PC-9 (cell line): ENCODE measurements around the gene INS. TPM values are rescaled to one million over a fixed set of nuclear protein-coding genes. Genes with fewer than 3 reads are reported as not detected.
A peak's percentile ranks its signal among the peaks of the same experiment; 100 is the strongest.

Experiments used
- BruUV-seq: library from RNA; stranded (reverse); fragments of 400-500 nt; replicated peaks from 2 replicates; lab custom pipeline; 2021; lab: Mats Ljungman, UMichigan
- CTCF ChIA-PET: fragments of 300-600 bp; sonication (Branson Sonifier 250); formaldehyde crosslinking; loops from one replicate; lab custom pipeline; 2022; ENCODE audit warnings: antibody characterized with exemption; lab: Charles Lee
- POLR2A ChIA-PET: fragments of 300-600 bp; sonication (Branson Sonifier 250); formaldehyde crosslinking; loops from one replicate; lab custom pipeline; 2022; ENCODE audit warnings: antibody characterized with exemption; ENCODE audit not compliant: unreplicated experiment; lab: Charles Lee
- DNase-seq, 2 experiments: peaks; one replicate each; pipeline versions ENCODE4 v3.0.0 to v3.0.0-alpha.2; 2015 to 2022; ENCODE audit warnings: mixed read lengths in 1 of 2
- H2AFZ ChIP-seq: fragments of 200-600 bp; sonication (generic); 2 replicates; pipeline ENCODE4 v1.8.1; 2017; ENCODE audit warnings: antibody characterized with exemption
- H3F3A ChIP-seq: fragments of 200-600 bp; sonication (generic); 2 replicates; pipeline ENCODE4 v1.8.1; 2017; ENCODE audit warnings: antibody characterized with exemption, mild to moderate bottlenecking, low read depth; ENCODE audit not compliant: insufficient read depth
- H3K27ac ChIP-seq: fragments of 200-600 bp; sonication (generic); 2 replicates; pipeline ENCODE4 v1.6.1; 2016; ENCODE audit warnings: mixed run types
- H3K27me3 ChIP-seq: fragments of 200-600 bp; sonication (generic); 2 replicates; pipeline ENCODE4 v1.6.1; 2016; ENCODE audit warnings: low read depth, mixed run types; ENCODE audit not compliant: insufficient read depth
- H3K36me3 ChIP-seq: fragments of 200-600 bp; sonication (generic); 2 replicates; pipeline ENCODE4 v1.6.1; 2016; ENCODE audit warnings: low read depth, mixed run types
- H3K4me1 ChIP-seq: fragments of 200-600 bp; sonication (generic); replicated peaks from 2 replicates; pipeline ENCODE4 v1.6.1; 2016; ENCODE audit warnings: mixed run types; ENCODE audit not compliant: insufficient read depth
- H3K4me2 ChIP-seq: fragments of 200-600 bp; sonication (generic); 2 replicates; pipeline ENCODE4 v1.6.1; 2017; ENCODE audit warnings: mixed run types
- H3K4me3 ChIP-seq: fragments of 200-600 bp; sonication (generic); 2 replicates; pipeline ENCODE4 v1.6.1; 2016; ENCODE audit warnings: mixed run types
- H3K79me2 ChIP-seq: fragments of 200-600 bp; sonication (generic); 2 replicates; pipeline ENCODE4 v1.6.1; 2017; ENCODE audit warnings: low read depth, mixed run types
- H3K9me2 ChIP-seq: fragments of 200-600 bp; sonication (generic); 2 replicates; pipeline ENCODE4 v1.8.1; 2017; ENCODE audit warnings: mild to moderate bottlenecking; ENCODE audit not compliant: insufficient read depth
- H3K9me3 ChIP-seq: fragments of 200-600 bp; sonication (generic); 2 replicates; pipeline ENCODE4 v1.8.1; 2016; ENCODE audit warnings: low read depth; ENCODE audit not compliant: insufficient read depth
- H4K20me1 ChIP-seq: fragments of 200-600 bp; sonication (generic); 2 replicates; pipeline ENCODE4 v1.8.1; 2017; ENCODE audit not compliant: insufficient read depth
- EZH2 ChIP-seq: fragments of 200-600 bp; sonication (generic); IDR thresholded peaks from 2 replicates; pipeline ENCODE4 v1.8.0; 2017; ENCODE audit warnings: antibody characterized with exemption, low read depth
- intact Hi-C: fragments of 100-400 bp; cut with micrococcal nuclease; formaldehyde crosslinking; loops from one replicate; pipeline ENCODE4 v1.10.0; 2022; ENCODE audit not compliant: unreplicated experiment
- total RNA-seq: library from RNA; stranded (reverse); gene quantifications from 2 replicates; pipeline ENCODE4 v1.2.3, GENCODE V29; 2021
- TF ChIP-seq, protein P1 (sequence below): fragments of 200-600 bp; sonication (generic); conservative IDR thresholded peaks from 2 replicates; pipeline ENCODE4 v1.6.1; 2017; ENCODE audit warnings: mixed run types, antibody characterized with exemption, mild to moderate bottlenecking, moderate library complexity

INS gene
- total RNA-seq, 1 experiment from 2014 or later = not detected

GRCh38 chr11:2202071-2202899, 41.3 kb upstream of the INS start:
- no peaks in the 10 kb centered on the region for H3K36me3 ChIP-seq
- peak; percentile 84 to 91 for DNase-seq
- H3F3A ChIP-seq = no peaks in the 10 kb centered on the region
- no peak overlapping the region for H2AFZ ChIP-seq
- peak overlapping the region; percentile 73 for H3K4me2 ChIP-seq
- no peaks in the 10 kb centered on the region for H3K79me2 ChIP-seq
- TF ChIP-seq, protein P1, sequence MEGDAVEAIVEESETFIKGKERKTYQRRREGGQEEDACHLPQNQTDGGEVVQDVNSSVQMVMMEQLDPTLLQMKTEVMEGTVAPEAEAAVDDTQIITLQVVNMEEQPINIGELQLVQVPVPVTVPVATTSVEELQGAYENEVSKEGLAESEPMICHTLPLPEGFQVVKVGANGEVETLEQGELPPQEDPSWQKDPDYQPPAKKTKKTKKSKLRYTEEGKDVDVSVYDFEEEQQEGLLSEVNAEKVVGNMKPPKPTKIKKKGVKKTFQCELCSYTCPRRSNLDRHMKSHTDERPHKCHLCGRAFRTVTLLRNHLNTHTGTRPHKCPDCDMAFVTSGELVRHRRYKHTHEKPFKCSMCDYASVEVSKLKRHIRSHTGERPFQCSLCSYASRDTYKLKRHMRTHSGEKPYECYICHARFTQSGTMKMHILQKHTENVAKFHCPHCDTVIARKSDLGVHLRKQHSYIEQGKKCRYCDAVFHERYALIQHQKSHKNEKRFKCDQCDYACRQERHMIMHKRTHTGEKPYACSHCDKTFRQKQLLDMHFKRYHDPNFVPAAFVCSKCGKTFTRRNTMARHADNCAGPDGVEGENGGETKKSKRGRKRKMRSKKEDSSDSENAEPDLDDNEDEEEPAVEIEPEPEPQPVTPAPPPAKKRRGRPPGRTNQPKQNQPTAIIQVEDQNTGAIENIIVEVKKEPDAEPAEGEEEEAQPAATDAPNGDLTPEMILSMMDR = no peak
- TF ChIP-seq EZH2 = no peak
- no peak overlapping the region for H3K4me3 ChIP-seq
- ChIA-PET POLR2A (no interaction called here), CTCF (interaction anchor here (0.6 to 0.7 kb wide), 2 partner anchors 33 to 97 kb away, joined by 3 read pairs; no protein-coding TSS in a partner anchor)
- H3K27me3 ChIP-seq = no peaks in the 10 kb centered on the region
- no peaks in the 10 kb centered on the region for H4K20me1 ChIP-seq
- intact Hi-C loops = loop anchor here (1.0 to 2.0 kb wide), 2 partner anchors 55 to 67 kb away; no protein-coding TSS in a partner anchor
- no TSS peak for BruUV-seq
- no peaks in the 10 kb centered on the region for H3K9me2 ChIP-seq
- peaks cover 23% of the 10 kb centered on the region for H3K4me1 ChIP-seq
- H3K9me3 ChIP-seq = no peaks in the 10 kb centered on the region
- peak overlapping the region; percentile 32; the same call in 1 of the 2 replicates for H3K27ac ChIP-seq

DNA sequence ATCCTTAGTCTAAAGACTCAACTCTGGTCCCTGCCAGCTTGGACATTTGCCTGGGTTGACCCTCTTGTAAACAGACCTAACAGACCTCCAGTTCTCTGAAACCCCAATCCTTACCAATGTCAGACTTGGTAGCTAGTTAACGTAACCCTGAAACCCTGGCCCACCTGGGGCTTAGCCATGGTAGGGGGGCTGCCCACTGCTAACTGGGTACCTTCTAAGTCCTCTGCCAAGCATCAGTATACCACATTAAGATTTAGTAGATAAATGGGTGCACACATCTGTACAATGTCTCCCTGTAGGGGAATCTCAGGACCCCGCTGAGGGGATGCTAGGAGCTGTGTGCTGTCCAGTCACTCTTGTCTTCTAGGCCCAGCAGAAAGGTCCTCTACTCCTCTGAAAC, 40.5 kb upstream of the INS start:
- no peak for DNase-seq
- no peaks in the 10 kb centered on the region for H3K27me3 ChIP-seq
- no peaks in the 10 kb centered on the region for H3K36me3 ChIP-seq
- H4K20me1 ChIP-seq = no peaks in the 10 kb centered on the region
- H3K27ac ChIP-seq = no peak overlapping the region
- H3F3A ChIP-seq = no peaks in the 10 kb centered on the region
- H3K79me2 ChIP-seq = no peaks in the 10 kb centered on the region
- H3K4me2 ChIP-seq = peak overlapping the region; percentile 73
- H3K9me2 ChIP-seq = no peaks in the 10 kb centered on the region
- intact Hi-C loops = no loop called here
- TF ChIP-seq EZH2 = no peak
- TF ChIP-seq, protein P1 = no peak
- H2AFZ ChIP-seq = no peak overlapping the region
- peaks cover 23% of the 10 kb centered on the region for H3K4me1 ChIP-seq
- no TSS peak for BruUV-seq
- POLR2A ChIA-PET = no interaction called here
- H3K9me3 ChIP-seq = no peaks in the 10 kb centered on the region
- CTCF ChIA-PET = interaction anchor here (0.7 kb wide), 1 partner anchor 98 kb away, joined by 3 read pairs; no protein-coding TSS in a partner anchor
- no peak overlapping the region for H3K4me3 ChIP-seq

GRCh38 chr11:2200957-2201519, 40.0 kb upstream of the INS start:
- no peak overlapping the region for H3K4me3 ChIP-seq
- intact Hi-C loops = no loop called here
- H3K9me2 ChIP-seq = no peaks in the 10 kb centered on the region
- H3K36me3 ChIP-seq = no peaks in the 10 kb centered on the region
- TF ChIP-seq, protein P1 = no peak
- no peak for TF ChIP-seq EZH2
- H3K4me2 ChIP-seq = no peak overlapping the region
- POLR2A ChIA-PET = no interaction called here
- peaks cover 23% of the 10 kb centered on the region for H3K4me1 ChIP-seq
- no peaks in the 10 kb centered on the region for H3F3A ChIP-seq
- H3K79me2 ChIP-seq = no peaks in the 10 kb centered on the region
- no peak overlapping the region for H3K27ac ChIP-seq
- no peaks in the 10 kb centered on the region for H4K20me1 ChIP-seq
- no peak for DNase-seq
- CTCF ChIA-PET = no interaction called here
- H2AFZ ChIP-seq = no peak overlapping the region
- no peaks in the 10 kb centered on the region for H3K9me3 ChIP-seq
- H3K27me3 ChIP-seq = no peaks in the 10 kb centered on the region
- BruUV-seq = no TSS peak
